GM18519 (cell line): ENCODE results near the gene MYF6.

ENCODE experiments used
- ATAC-seq: cut with Tn5 transposase; IDR thresholded peaks from one replicate; pipeline ENCODE4 v1.9.1; 2021; ENCODE audit warnings: mild to moderate bottlenecking, moderate library complexity; ENCODE audit not compliant: unreplicated experiment, low FRiP score

MYF6 gene

DNA sequence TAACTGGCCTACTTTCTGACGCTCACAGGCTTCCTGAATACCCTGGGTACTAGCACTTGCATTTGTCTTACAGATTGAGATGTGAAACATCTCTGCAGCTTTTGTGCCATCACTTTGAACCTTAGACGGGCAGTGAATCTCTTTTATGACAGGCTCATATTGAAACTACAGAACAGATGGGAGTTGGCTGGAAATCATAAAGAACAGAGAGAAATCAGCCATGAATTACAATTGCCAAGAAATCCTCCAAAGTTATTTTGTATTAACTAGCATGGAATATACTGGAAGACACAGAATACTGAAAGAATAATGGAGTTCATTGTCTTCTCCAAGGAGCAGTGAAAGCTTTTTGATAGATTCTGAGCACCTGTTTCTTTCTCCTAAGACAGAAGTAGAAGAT is 42.0 kb downstream of the MYF6 start:
- no peak for ATAC-seq

DNA sequence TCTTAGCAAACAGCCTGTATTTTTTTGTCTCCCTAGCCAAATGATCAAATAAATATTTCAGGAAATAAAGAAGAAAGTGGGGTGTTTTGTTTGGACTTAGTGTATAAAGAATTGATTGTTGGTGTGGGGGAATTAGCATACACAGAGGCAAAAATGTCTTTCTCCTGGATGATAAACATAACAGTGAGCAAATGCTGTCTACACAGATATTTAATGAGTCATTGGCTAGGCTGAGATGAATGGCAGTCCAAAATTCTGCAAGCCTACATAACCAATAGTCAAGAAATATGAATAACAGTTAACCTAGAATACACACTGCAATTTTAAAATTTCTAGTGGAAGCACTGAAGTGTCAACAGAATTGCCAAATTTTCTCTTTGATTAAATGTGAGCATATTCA is 45.0 kb downstream of the MYF6 start:
- ATAC-seq = no peak

DNA sequence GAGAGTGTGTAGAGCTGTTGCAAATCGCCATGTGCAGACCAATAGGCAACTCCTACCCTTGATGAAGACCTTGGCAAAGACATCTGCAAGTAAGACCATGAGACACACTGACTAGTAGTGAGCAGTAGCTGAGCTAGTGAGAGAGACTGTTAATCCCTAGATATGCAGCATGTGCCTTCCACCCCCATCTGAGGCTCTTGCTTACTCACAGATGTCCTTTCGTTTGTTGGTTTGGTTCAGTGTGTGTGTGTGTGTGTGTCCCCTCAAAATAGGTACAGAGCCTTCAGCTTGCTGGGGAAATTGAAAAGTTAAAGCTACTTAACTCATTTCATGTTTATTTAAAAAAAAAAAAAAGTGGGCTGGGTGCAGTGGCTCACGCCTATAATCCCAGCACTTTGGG is 46.8 kb downstream of the MYF6 start:
- no peak for ATAC-seq

DNA sequence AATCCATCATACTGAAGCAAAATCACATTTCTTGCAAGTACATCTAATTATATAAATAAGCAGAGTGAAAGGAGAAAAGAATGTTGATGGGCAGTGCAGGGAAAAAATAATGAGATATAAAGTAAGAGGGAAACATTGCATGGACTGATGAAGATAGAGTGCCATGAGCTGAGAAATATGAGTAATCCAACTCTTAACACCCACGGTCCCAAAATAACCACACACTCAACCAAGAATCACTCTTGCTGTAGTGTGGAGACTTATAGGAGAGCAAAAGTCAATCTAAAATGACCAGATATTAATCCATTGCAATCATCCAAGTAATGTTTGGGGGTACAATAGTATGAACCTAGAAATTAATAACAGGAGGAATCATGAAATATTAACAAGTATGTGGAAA is 49.4 kb downstream of the MYF6 start:
- peak; percentile 86 for ATAC-seq
